Activated CD4-positive, CD25-positive, alpha-beta regulatory T cell (primary cell): ENCODE data around the gene VKORC1.

ENCODE experiments used
- DNase-seq, 4 experiments: peaks; one replicate each; lab custom pipeline; 2025; lab: John Stamatoyannopoulos, UW

VKORC1 gene

GRCh38 chr16:31063495-31063842, 31.1 kb downstream of the VKORC1 start:
- no peak for DNase-seq

GRCh38 chr16:31061813-31062440, 32.7 kb downstream of the VKORC1 start:
- no peak for DNase-seq

DNA sequence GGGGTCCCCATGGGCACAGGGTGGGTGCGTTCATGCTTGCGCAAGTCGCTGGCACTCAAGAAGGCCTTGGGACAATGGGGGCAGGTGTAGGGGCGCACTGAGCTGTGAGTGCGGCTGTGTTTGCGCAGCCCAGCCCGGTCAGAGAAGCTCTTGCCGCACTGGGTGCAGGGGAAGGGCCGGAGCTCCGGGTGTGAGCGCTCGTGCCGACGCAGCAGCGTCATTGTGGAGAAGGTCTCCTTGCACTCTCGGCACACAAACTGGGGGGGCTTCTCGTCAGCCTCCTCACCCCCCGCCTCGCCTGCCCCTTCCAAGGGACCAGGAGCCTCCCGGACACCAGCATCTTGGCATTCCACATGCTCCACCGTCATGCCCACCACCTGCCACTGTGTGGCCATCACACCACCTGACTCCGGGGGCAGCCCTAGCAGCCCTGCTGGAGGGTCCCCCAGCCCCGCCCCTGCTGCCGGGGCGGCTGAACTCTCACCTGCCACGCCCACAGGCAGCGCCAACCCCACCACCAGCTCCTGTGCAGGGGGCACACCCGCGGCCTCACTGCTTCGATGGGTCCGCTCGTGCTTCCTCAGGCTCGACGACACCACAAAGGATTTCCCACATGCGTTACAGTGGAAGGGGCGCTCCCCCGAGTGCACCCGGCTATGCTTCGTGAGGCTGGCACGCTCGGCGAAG, 33.3 kb downstream of the VKORC1 start:
- DNase-seq, result no peak

DNA sequence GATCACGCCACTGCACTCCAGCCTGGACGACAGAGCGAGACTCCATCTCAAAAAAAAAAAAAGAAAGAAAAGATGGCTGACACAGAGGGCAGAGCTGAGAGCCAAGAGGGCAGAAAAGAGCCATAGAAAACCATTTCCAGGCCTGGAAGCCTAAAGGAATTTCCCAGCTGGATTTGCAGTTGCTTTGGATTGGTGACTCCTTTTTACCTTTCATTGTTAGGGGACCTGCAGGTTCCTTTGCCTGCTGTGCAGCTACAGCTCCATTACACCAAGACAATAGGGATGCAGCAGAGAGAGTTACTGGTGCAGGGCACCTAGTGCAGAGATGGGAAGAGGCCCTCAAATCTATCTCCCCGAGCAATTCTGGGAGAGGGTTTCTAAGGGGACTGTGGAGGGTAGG, 39.0 kb downstream of the VKORC1 start:
- DNase-seq, result no peak

GRCh38 chr16:31052114-31052513, 42.5 kb downstream of the VKORC1 start:
- DNase-seq, result no peak

DNA sequence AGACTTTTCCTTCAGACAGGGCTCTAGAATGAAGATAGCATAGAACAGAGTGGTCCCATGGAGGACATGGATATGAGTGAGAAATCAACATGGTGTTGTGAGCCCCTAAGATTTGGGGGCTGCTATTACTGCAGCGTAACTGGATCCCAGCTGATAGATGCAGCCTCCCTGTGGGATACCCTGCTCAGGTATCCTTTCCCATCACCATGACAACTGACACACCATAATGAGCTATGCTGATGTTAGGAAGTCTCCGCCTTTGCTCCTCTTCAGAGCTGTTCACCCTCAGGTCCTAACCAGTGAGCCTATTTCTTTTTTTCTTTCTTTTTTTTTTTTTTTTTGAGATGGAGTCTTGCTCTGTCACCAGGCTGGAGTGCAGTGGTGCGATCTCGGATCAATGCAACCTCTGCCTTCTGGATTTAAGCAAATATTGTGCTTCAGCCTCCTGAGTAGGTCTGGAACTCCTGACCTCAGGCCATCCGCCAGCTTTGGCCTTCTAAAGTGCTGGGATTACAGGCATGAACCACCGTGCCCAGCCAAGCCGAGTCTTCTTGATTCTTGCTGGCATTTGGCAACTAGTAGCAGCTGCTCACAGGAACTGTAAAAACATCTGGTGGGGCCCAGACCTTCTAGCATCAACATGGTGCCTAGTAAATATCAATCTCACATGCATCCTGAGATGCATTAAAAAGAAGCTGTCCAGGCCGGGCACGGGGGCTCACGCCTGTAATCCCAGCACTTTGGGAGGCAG, 44.1 kb downstream of the VKORC1 start:
- DNase-seq, result no peak

DNA sequence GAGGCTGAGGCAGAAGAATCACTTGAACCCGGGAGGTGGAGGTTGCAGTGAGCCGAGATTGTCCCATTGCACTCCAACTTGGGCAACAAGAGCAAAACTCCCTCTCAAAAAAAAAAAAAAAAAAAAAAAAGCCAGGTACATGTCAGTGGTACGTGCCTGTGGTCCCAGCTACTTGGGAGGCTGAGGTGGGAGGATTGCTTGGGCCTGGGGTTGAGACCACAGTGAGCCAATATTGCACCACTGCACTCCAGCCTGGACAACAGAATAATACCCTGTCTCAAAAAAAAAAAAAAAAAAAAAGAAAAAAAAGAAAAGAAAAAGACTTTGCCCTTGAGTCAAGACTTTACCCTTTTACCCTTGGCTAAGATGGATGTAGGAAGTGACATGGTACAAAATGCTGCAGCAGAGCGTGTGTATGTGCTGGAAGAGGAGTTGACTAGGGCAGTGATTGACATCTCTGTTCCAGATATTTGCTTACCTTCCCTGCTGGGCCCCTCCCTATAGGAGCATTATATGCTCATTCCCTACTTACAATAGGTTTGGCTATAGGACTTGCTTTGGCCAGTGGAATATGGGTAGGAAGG, 50.6 kb downstream of the VKORC1 start:
- no peak for DNase-seq

DNA sequence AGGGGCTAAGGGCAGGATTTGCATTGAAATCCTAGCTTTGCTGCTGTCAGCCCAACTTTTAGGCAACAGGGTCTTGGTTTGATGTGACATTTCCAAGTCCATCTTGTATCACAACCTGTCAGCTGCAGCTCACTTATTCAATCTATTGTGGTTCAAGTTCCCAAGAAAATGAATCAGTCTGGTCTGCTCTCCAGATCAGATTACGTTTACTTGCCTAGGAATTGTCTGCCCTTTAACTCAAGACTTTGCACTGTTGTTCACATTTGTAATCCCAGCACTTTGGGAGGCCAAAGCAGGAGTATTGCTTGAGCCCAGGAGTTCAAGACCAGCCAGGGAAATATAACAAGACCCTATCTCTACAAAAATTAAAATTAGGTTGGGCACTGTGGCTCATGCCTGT, 51.2 kb downstream of the VKORC1 start:
- no peak for DNase-seq

GRCh38 chr16:31042866-31043265, 51.7 kb downstream of the VKORC1 start:
- no peak for DNase-seq
